ENCODE results near the gene KHDC4. TPM values are rescaled to one million over a fixed set of nuclear protein-coding genes. Genes with fewer than 3 reads are reported as not detected.

KHDC4 gene
- total RNA-seq, 2 experiments from 2014 or later, result 56.6 to 60.8 TPM

DNA sequence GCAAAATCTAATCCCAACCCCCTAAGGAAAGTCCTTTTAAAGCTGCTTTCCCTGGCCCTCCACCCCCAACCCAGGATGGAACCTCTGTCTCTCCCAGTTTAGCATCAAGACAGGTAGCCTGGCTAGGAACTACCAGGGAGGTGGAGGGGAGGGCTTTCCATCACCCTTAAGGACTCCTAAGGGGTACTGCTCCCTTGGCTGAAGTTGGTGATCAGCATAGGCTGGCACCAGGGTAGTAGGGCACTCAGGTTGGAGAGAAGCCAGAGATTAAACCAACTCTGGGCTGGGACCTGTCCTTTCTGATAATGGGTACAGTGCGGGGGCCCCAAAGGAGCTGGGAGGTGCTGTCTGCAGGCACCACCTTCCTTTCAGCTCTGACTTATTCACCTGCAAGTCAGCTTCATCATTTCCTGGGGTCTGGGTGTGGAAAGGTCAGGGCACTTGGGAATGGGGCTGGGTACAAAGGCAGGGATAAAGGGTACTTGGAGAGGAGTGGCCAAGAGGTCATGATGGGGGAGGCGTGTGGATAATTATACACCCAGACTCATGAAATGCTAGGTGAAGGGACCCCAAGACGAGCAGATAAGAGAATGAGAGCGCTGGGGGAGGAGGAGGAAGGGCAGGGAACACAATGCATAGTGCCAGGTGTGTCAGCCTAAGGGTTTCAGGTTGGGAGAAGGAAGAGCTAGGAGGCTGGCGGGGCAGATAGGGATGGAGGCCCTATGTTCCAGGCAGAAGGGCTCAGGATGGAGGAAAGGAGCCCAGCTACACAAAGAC is 42.9 kb upstream of the KHDC4 start:
- H3K4me3 Mint-ChIP-seq, result peak overlapping the region; percentile 97
- peak in 2 of 14 experiments; percentile 39 to 51 for DNase-seq
- TF ChIP-seq, protein P1, sequence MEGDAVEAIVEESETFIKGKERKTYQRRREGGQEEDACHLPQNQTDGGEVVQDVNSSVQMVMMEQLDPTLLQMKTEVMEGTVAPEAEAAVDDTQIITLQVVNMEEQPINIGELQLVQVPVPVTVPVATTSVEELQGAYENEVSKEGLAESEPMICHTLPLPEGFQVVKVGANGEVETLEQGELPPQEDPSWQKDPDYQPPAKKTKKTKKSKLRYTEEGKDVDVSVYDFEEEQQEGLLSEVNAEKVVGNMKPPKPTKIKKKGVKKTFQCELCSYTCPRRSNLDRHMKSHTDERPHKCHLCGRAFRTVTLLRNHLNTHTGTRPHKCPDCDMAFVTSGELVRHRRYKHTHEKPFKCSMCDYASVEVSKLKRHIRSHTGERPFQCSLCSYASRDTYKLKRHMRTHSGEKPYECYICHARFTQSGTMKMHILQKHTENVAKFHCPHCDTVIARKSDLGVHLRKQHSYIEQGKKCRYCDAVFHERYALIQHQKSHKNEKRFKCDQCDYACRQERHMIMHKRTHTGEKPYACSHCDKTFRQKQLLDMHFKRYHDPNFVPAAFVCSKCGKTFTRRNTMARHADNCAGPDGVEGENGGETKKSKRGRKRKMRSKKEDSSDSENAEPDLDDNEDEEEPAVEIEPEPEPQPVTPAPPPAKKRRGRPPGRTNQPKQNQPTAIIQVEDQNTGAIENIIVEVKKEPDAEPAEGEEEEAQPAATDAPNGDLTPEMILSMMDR (IDR thresholded peaks at IDR 0.05), result no peak

DNA sequence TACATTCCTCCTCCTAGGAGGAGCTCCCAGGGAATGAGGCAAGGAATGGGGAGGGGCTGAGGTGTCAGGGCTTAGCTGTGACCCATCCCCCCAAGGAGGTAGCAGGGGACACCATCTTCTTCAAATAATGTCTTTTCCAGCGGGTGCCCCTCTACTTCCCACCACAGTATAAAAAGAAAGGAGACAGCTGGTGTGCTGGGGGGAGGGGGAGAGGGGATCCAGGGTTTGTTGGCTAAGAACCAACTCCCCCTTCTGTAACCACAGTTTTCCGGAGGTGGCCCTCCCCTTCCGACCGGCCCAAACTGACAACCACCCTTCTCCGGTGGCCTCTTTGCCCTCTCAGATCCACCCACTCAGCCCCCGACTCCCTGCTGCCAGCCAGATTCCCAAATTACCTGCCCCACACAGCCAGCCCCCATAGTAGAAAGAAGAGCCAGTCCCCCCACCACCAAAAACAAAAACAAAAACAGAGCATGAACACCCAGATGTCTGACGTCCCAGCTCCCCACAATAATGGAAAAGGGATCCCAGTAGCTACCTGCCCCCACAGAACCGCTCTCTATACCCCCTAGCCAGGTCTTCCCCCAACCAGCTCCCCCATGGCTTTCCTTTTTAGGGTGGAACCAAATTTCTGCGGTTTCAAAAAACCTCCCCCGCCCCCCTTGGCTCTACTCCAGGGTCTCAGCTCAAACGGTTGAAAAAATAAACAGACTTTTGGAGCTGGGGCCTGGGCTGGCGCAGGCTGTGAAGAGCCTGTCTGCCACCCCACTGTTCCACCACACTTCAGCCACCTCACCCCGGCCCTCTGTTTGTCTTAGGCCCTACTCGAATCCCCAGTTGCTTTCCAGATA is 42.1 kb upstream of the KHDC4 start:
- TF ChIP-seq, protein P1 (IDR thresholded peaks at IDR 0.05), result no peak
- Mint-ChIP-seq H3K36me3 (ENCODE audit: low read depth) (peaks cover 64% of the 10 kb centered on the region), H3K4me3 (peak overlapping the region; percentile 97)

More for the DNA sequence above, 42.9 kb upstream of the KHDC4 start:
- Mint-ChIP-seq H3K27ac (peak overlapping the region; percentile 86), H3K36me3 (ENCODE audit: low read depth) (peaks cover 60% of the 10 kb centered on the region), H3K4me1 (ENCODE audit: low read depth) (peaks cover 76% of the 10 kb centered on the region), H3K27me3 (no peaks in the 10 kb centered on the region), H3K9me3 (no peaks in the 10 kb centered on the region)
- peaks cover 9% of the 10 kb centered on the region for H3K36me3 ChIP-seq (ENCODE audit: insufficient read depth, low read length)
- ChIA-PET POLR2A (interaction anchor here (0.6 to 10.1 kb wide), 19 partner anchors 8 to 652 kb away, joined by 3 to 96 read pairs (median 9); partner anchors contain the start of genes GON4L, KHDC4, MEF2D and PMF1), CTCF (interaction anchor here (0.5 to 3.5 kb wide), 9 partner anchors 9 to 89 kb away, joined by 3 to 13 read pairs (median 4); partner anchors contain the start of gene KHDC4)
- no peak for ATAC-seq (ENCODE audit: poor library complexity)
- peaks cover 78% of the 10 kb centered on the region for H3K4me1 ChIP-seq (ENCODE audit: insufficient read depth, low read length)
- peak overlapping the region; percentile 66 to 89 for H3K27ac ChIP-seq (ENCODE audit: low read depth in 1 of 2, low read length in 2 of 2)
- H3K27me3 ChIP-seq (ENCODE audit: control insufficient read depth in 1 of 2, insufficient read depth in 2 of 2, low read length in 2 of 2), result no peaks in the 10 kb centered on the region
- peak overlapping the region; percentile 93 for H3K4me3 ChIP-seq (ENCODE audit: low read length)
- H3K9me3 ChIP-seq (ENCODE audit: control insufficient read depth in 1 of 2, insufficient read depth in 1 of 2, low read length in 2 of 2), result no peaks in the 10 kb centered on the region
- intact Hi-C loops (cut with DNase I, micrococcal nuclease), result loop anchor here in 1 of 2 experiments (2.0 to 5.0 kb wide), 2 partner anchors 42 to 120 kb away; partner anchors contain the start of genes GON4L, KHDC4 and SYT11

More for the DNA sequence above, 42.1 kb upstream of the KHDC4 start:
- Histone ChIP-seq H3K27me3 (ENCODE audit: control insufficient read depth in 1 of 2, insufficient read depth in 2 of 2, low read length in 2 of 2) (no peaks in the 10 kb centered on the region), H3K9me3 (ENCODE audit: control insufficient read depth in 1 of 2, insufficient read depth in 1 of 2, low read length in 2 of 2) (no peaks in the 10 kb centered on the region), H3K4me3 (ENCODE audit: low read length) (peak overlapping the region; percentile 93), H3K27ac (ENCODE audit: low read depth in 1 of 2, low read length in 2 of 2) (peak overlapping the region; percentile 66 to 89), H3K36me3 (ENCODE audit: insufficient read depth, low read length) (peaks cover 12% of the 10 kb centered on the region), H3K4me1 (ENCODE audit: insufficient read depth, low read length) (peaks cover 78% of the 10 kb centered on the region)
- intact Hi-C loops (cut with DNase I, micrococcal nuclease), result loop anchor here in 1 of 2 experiments (2.0 to 5.0 kb wide), 2 partner anchors 41 to 119 kb away; partner anchors contain the start of genes GON4L, KHDC4 and SYT11
- ATAC-seq (ENCODE audit: poor library complexity) (peak; percentile 25), DNase-seq (peak; percentile 46 to 86 (median 78))
- Mint-ChIP-seq H3K27ac (peak overlapping the region; percentile 86), H3K27me3 (no peaks in the 10 kb centered on the region), H3K4me1 (ENCODE audit: low read depth) (peaks cover 76% of the 10 kb centered on the region), H3K9me3 (no peaks in the 10 kb centered on the region)
- ChIA-PET CTCF (interaction anchor here (0.5 to 3.5 kb wide), 9 partner anchors 8 to 90 kb away, joined by 3 to 13 read pairs (median 4); partner anchors contain the start of gene KHDC4), POLR2A (interaction anchor here (0.6 to 10.1 kb wide), 20 partner anchors 8 to 858 kb away, joined by 3 to 96 read pairs (median 8); partner anchors contain the start of genes GON4L, KHDC4, MEF2D and PMF1)
